Measurements from ENCODE around the gene MT1E. TPM values are rescaled to one million over a fixed set of nuclear protein-coding genes. Genes with fewer than 3 reads are reported as not detected.
"Not testable (repeated sequence)": the region's sequence is repeated elsewhere in the genome, so short reads cannot be mapped to it uniquely, and the experiment has no call there.

The MT1E gene
- total and polyA plus RNA-seq, 5 donors from 2014 or later, result 5.6 to 86.9 (median 22.9) TPM

- H3K36me3 Mint-ChIP-seq; DNase-seq; H3K4me1 ChIP-seq (ENCODE audit: control insufficient read depth, insufficient read depth, low read length, poor library complexity, severe bottlenecking); ATAC-seq (ENCODE audit: low read depth in 2 of 2); H3K9me3 ChIP-seq (ENCODE audit: control insufficient read depth in 2 of 2, low read length in 2 of 2); H3K4me3 ChIP-seq (ENCODE audit: low read depth, low read length); H3K36me3 ChIP-seq (ENCODE audit: control insufficient read depth, insufficient read depth, low read length); H3K9me3 Mint-ChIP-seq; H3K27ac Mint-ChIP-seq; H3K27ac ChIP-seq (ENCODE audit: insufficient read depth, low read length, poor library complexity, severe bottlenecking): not testable (repeated sequence)
- peaks cover 22% of the 10 kb centered on the region for H3K27me3 ChIP-seq (ENCODE audit: control insufficient read depth, insufficient read depth, low read length)
- peaks cover 0 to 29% (median 6%) of the 10 kb centered on the region in 4 donors for H3K4me1 Mint-ChIP-seq
- H3K27me3 Mint-ChIP-seq, result peaks cover 61% of the 10 kb centered on the region
- H3K4me3 Mint-ChIP-seq, result peak overlapping the region in 1 of 4 donors; percentile 55
These were observed 49.0 kb downstream of the MT1E start for GRCh38 chr16:56674570-56674969.

- H3K27ac Mint-ChIP-seq, result peak overlapping the region in 2 of 3 donors; percentile 55 to 90
- ATAC-seq (ENCODE audit: low read depth in 2 of 2) (peak; percentile 71 to 78), DNase-seq (peak; percentile 17 to 72 (median 33))
- peaks cover 0 to 23% (median 6%) of the 10 kb centered on the region in 4 donors for H3K4me1 Mint-ChIP-seq
- no peaks in the 10 kb centered on the region for H3K36me3 ChIP-seq (ENCODE audit: control insufficient read depth, insufficient read depth, low read length)
- H3K9me3 ChIP-seq (ENCODE audit: control insufficient read depth in 2 of 2, low read length in 2 of 2), result no peaks in the 10 kb centered on the region
- H3K27me3 ChIP-seq (ENCODE audit: control insufficient read depth, insufficient read depth, low read length), result peaks cover 14% of the 10 kb centered on the region
- H3K4me3 Mint-ChIP-seq, result peak overlapping the region; percentile 21 to 84 (median 62)
- H3K4me3 ChIP-seq (ENCODE audit: low read depth, low read length), result no peak overlapping the region
- H3K36me3 Mint-ChIP-seq, result no peaks in the 10 kb centered on the region
- peaks cover 50% of the 10 kb centered on the region for H3K27me3 Mint-ChIP-seq
- H3K27ac ChIP-seq (ENCODE audit: insufficient read depth, low read length, poor library complexity, severe bottlenecking), result no peak overlapping the region
- H3K4me1 ChIP-seq (ENCODE audit: control insufficient read depth, insufficient read depth, low read length, poor library complexity, severe bottlenecking), result peaks cover 7% of the 10 kb centered on the region
- H3K9me3 Mint-ChIP-seq, result no peaks in the 10 kb centered on the region
These were observed 50.2 kb downstream of the MT1E start for GRCh38 chr16:56675685-56676210.

Other genes starting within 250 kb of the MT1E start
- gene AMFR, start 200.2 kb upstream of the MT1E start, total RNA-seq, result 77.3 TPM
- gene AMFR, start 200.2 kb upstream of the MT1E start, polyA plus RNA-seq, result 10 to 100 TPM; 21.1 to 60.4 (median 44.0) TPM
- gene NUDT21, start 174.4 kb upstream of the MT1E start, total RNA-seq, result 111 TPM
- 100 to 1,000 TPM in 3 of 4 donors, 10 to 100 TPM in 1; 91.9 to 128 (median 104) TPM for gene NUDT21, start 174.4 kb upstream of the MT1E start, polyA plus RNA-seq
- gene OGFOD1, start 174.2 kb upstream of the MT1E start, total RNA-seq, result 22.7 TPM
- 10 to 100 TPM; 80.9 to 96.4 (median 85.7) TPM for gene OGFOD1, start 174.2 kb upstream of the MT1E start, polyA plus RNA-seq
- gene BBS2, start 105.8 kb upstream of the MT1E start, total RNA-seq, result 46.5 TPM
- gene BBS2, start 105.8 kb upstream of the MT1E start, polyA plus RNA-seq, result 10 to 100 TPM; 24.8 to 39.2 (median 33.6) TPM
- not detected for gene MT4, start 60.7 kb upstream of the MT1E start, total RNA-seq
- not detected for gene MT4, start 60.7 kb upstream of the MT1E start, polyA plus RNA-seq
- gene MT3, start 36.3 kb upstream of the MT1E start, total RNA-seq, result not detected
- gene MT3, start 36.3 kb upstream of the MT1E start, polyA plus RNA-seq, result 1 to 10 TPM in 1 of 4 donors, not detected in 3; 1.2 TPM
- gene MT2A, start 17.2 kb upstream of the MT1E start, total RNA-seq, result 110 TPM
- gene MT2A, start 17.2 kb upstream of the MT1E start, polyA plus RNA-seq, result 100 to 1,000 TPM; 103 to 444 (median 261) TPM
- not detected for gene MT1M, start 6.9 kb downstream of the MT1E start, total RNA-seq
- gene MT1M, start 6.9 kb downstream of the MT1E start, polyA plus RNA-seq, result not detected
- not detected for gene MT1A, start 12.9 kb downstream of the MT1E start, total RNA-seq
- not detected for gene MT1A, start 12.9 kb downstream of the MT1E start, polyA plus RNA-seq
- gene MT1B, start 26.1 kb downstream of the MT1E start, total RNA-seq, result not detected
- gene MT1B, start 26.1 kb downstream of the MT1E start, polyA plus RNA-seq, result not detected
- 6.8 TPM for gene MT1F, start 32.2 kb downstream of the MT1E start, total RNA-seq
- gene MT1F, start 32.2 kb downstream of the MT1E start, polyA plus RNA-seq, result 10 to 100 TPM; 26.0 to 88.5 (median 37.1) TPM
- gene MT1G, start 42.3 kb downstream of the MT1E start, total RNA-seq, result not detected
- gene MT1G, start 42.3 kb downstream of the MT1E start, polyA plus RNA-seq, result not detected
- gene MT1H, start 44.0 kb downstream of the MT1E start, total RNA-seq, result not detected
- not detected for gene MT1H, start 44.0 kb downstream of the MT1E start, polyA plus RNA-seq
- 20.2 TPM for gene MT1X, start 56.7 kb downstream of the MT1E start, total RNA-seq
- gene MT1X, start 56.7 kb downstream of the MT1E start, polyA plus RNA-seq, result 100 to 1,000 TPM; 125 to 231 (median 159) TPM
- 66.8 TPM for gene NUP93, start 104.3 kb downstream of the MT1E start, total RNA-seq
- gene NUP93, start 104.3 kb downstream of the MT1E start, polyA plus RNA-seq, result 10 to 100 TPM; 55.0 to 92.7 (median 79.4) TPM
- not detected for gene SLC12A3, start 239.4 kb downstream of the MT1E start, total RNA-seq
- gene SLC12A3, start 239.4 kb downstream of the MT1E start, polyA plus RNA-seq, result not detected

Measured in CD4-positive, CD25-positive, alpha-beta regulatory T cell (primary cell).